ENCODE results near the gene ERMARD.

ERMARD gene

GRCh38 chr6:169783971-169784820, 32.8 kb downstream of the ERMARD start:
- DNase-seq, result no peak

GRCh38 chr6:169784821-169785340, 33.5 kb downstream of the ERMARD start:
- no peak for DNase-seq

- DNase-seq, result no peak
Observed at GRCh38 chr6:169785566-169785965, 34.1 kb downstream of the ERMARD start.

GRCh38 chr6:169786349-169786748, 34.9 kb downstream of the ERMARD start:
- DNase-seq, result no peak

GRCh38 chr6:169787797-169788196, 36.4 kb downstream of the ERMARD start:
- no peak for DNase-seq

GRCh38 chr6:169788809-169789145, 37.4 kb downstream of the ERMARD start:
- no peak for DNase-seq

GRCh38 chr6:169789146-169789943, 37.9 kb downstream of the ERMARD start:
- DNase-seq, result no peak

GRCh38 chr6:169789944-169790927, 38.8 kb downstream of the ERMARD start:
- peak; percentile 73 for DNase-seq

GRCh38 chr6:169791721-169792131, 40.3 kb downstream of the ERMARD start:
- no peak for DNase-seq

- DNase-seq, result no peak
Observed at GRCh38 chr6:169792306-169793015, 41.0 kb downstream of the ERMARD start.

- DNase-seq, result no peak
Observed at GRCh38 chr6:169793408-169793807, 42.0 kb downstream of the ERMARD start.

GRCh38 chr6:169794317-169795055, 43.1 kb downstream of the ERMARD start:
- DNase-seq, result no peak

GRCh38 chr6:169795196-169795595, 43.8 kb downstream of the ERMARD start:
- no peak for DNase-seq

- no peak for DNase-seq
Observed at GRCh38 chr6:169798764-169799473, 47.5 kb downstream of the ERMARD start.

- no peak for DNase-seq
Observed at GRCh38 chr6:169799474-169799926, 48.1 kb downstream of the ERMARD start.

GRCh38 chr6:169800116-169800667, 48.8 kb downstream of the ERMARD start:
- no peak for DNase-seq

- DNase-seq, result no peak
Observed at GRCh38 chr6:169800668-169801395, 49.4 kb downstream of the ERMARD start.

- no peak for DNase-seq
Observed at GRCh38 chr6:169801396-169802160, 50.2 kb downstream of the ERMARD start.

- DNase-seq, result no peak
Observed at GRCh38 chr6:169802790-169803189, 51.4 kb downstream of the ERMARD start.

Measured in stimulated activated CD4-positive, alpha-beta T cell treated with anti-CD3 and anti-CD28 coated beads, Interleukin-4, amount 100 ng/mL, for 24 hours (primary cell).